ENCODE results near the gene TMEM132C. TPM values are rescaled to one million over a fixed set of nuclear protein-coding genes. Genes with fewer than 3 reads are reported as not detected.

Gene TMEM132C
- total RNA-seq, 1 experiment from 2014 or later: not detected

GRCh38 chr12:128607641-128608040 lies 340.7 kb downstream of the TMEM132C start:
- DNase-seq (ENCODE audit: low spot score): no peak

- no peak for DNase-seq (ENCODE audit: low spot score)
Observed at GRCh38 chr12:128609861-128610260, 342.9 kb downstream of the TMEM132C start.

DNA sequence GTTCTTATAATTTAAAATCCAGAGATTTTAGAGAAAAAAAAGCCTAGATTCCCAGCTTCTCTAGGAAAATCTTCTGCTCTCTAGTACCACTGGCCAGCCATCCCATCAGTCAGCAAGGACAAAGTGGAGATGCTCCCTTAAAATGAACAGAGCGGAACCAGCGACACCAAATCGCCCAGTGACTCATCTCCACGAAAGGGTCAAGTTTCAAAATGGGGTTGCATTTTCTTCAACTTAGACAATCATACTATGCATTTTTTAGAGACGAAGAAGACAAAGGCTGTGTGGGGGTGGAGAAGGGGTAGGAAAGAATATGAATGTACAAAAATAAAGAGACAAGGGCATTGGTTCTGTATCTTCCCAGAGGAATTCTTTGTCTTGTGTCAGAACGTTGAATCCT lies 344.8 kb downstream of the TMEM132C start:
- no peak for DNase-seq (ENCODE audit: low spot score)

DNA sequence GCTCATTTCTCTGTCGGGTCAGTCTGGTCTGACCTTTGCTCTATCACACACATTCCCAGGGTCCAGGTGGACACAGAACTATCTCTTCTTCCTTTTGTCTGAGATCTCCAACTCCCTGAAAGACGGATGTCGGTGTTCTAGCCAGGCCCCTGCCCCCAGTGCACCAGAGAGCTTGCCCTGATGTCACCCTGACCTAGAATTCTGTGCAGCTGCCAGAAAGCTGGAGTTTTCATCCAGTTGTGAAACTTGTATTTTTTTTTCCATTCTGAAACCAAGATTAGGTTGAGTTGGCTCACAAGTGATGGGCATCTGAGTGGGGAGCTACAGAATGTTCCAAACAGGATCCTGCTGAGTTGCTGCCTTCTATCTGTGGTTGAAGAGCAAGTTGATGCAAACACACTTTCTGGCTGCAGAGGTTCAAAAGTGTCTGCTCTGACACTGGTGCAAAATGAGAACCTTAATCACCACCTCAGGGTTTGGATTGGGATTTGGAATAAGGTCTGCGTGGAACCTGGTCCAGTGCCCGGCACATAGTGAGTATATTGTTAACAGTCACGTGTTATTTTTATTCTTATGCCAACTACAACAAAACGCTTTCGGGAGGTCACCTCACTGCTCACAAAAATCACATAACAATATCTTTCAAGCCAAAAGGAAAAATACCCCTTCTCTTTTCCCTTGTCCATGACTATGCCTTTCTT lies 345.3 kb downstream of the TMEM132C start:
- DNase-seq (ENCODE audit: low spot score): no peak

DNA sequence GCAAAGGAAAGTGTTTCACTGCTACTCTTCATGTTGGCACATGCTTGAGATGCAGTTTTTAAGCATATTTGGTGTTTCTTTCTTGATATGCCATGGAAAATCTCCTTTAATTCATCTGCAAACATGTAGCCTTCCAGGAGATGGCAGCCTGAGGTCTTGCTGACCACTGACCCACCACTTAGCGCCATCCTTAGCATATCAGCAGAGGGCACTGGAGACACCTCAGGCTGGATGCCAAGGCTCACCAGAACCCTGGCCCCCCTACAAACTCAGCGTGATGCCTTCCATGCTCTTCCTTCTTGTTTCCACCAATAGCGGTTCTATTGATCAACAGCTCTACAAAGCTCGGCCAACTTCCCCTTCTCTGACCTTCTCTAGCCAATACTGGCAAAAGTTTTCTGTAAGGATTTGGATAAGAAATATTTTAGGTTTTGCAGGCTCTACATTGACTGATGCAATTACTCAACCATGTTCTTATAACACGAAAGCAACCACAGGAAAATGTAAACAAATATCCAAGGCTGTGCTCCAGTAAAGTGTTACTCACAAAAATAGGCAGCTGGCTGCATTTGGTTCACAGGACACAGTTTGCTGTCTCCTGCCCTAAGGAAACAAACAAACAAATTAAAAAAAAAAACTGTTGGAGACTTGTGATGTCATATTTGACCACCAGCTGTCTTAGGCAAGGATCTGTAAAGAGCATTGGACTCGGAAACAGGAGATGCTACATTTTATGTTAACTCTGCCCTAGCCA lies 347.0 kb downstream of the TMEM132C start:
- DNase-seq (ENCODE audit: low spot score): no peak

- DNase-seq (ENCODE audit: low spot score): no peak
Observed at GRCh38 chr12:128617304-128617833, 350.4 kb downstream of the TMEM132C start.

DNA sequence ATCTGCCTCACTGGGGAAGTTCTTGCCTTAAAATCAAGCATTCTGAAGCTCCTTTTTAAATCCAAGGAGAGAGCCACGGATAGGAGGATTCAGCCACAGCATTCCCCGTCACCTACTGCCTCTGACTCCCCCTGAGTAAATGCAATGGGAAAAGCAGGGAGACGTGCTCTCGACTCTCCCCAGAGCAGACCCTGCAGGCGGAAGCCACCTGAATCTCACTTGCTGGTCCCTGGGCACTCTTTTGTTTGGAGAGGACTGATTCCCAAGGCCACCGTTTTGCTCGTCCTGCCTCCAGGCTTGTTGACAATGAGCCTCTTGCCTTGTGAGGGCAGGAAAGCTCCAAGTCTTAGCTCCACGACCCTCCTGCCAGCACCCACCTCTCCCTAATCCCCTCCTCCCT lies 352.3 kb downstream of the TMEM132C start:
- DNase-seq (ENCODE audit: low spot score): no peak

GRCh38 chr12:128621304-128621703 lies 354.3 kb downstream of the TMEM132C start:
- no peak for DNase-seq (ENCODE audit: low spot score)

DNA sequence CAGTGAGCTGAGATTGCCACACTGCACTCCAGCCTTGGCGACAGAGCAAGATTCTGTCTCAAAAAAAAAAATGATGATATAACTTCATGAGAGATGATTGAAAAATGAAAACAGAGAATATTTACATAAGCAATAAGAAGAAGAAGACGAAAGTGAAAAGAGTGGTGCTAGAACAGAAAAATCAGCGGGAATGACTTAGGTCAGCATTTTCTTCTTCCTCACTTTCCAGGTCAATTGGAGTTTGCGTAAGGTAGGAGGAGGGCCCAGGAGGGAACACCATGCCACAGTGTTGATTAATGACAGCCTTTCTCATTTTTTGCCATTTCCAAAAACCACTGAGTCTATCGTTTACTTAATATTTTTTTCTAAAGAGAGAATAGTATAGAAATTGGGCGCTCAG lies 356.8 kb downstream of the TMEM132C start:
- no peak for DNase-seq (ENCODE audit: low spot score)

DNA sequence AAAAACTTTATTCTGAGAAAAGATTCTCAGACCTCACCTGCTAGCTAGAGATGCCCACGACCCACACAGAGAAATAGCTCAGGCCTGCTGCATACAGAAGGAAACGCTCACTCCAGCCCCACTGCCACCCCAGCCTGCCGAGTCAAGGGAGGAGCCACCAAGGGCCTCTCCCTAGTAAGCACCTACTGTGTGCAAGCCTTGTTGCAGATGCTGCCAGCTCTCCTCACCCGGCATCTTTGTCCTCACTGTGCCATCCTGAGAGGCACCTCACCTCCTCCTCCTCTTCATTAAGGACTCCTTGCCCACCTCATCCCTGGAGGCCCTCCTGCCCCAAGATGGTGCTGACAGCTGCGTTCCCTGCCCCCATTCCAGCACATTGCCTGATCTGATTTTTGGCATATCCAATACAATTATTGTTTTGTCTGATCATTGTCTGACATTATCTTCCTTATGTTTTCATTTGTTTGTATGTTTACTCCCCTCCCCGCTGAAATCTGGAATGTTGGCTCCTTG lies 359.9 kb downstream of the TMEM132C start:
- no peak for DNase-seq (ENCODE audit: low spot score)

GRCh38 chr12:128627659-128628058 lies 360.7 kb downstream of the TMEM132C start:
- DNase-seq (ENCODE audit: low spot score): no peak

DNA sequence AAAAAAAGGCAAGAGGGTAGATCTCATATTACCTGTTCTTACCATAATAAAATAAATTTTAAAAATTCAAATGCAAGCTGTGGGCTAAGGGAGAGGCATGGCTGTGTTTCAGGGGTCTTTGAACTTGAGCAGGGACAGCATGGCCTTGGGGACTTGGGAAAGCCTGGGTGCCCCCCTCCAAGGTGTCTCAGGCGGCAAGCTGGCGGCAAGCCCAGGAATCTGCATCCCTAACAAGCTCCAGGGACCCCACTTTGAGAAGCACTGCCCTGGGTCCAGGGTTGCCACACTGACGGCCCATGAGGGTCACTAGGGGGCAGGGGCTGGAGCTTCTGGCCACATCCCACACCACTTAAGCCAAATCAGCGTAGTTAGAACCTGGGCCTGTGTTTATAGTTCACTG lies 363.0 kb downstream of the TMEM132C start:
- DNase-seq (ENCODE audit: low spot score): no peak

GRCh38 chr12:128637642-128638606 lies 371.0 kb downstream of the TMEM132C start:
- no peak for DNase-seq (ENCODE audit: low spot score)

DNA sequence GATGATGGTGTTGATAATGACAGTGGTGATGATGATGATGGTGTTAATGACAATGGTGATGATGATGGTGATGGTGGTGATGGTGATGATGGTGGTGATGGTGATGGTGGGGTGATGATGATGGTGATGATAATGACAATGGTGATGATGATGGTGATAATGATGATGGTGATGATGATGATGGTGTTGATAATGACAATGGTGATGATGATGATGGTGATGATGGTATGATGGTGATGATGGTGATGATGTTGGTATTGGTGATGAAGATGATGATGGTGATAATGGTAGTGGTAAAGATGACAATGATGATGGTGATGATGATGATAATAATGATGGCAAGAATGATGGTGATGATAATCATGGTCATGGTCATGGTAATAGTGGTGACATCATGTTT lies 372.1 kb downstream of the TMEM132C start:
- no peak for DNase-seq (ENCODE audit: low spot score)

DNA sequence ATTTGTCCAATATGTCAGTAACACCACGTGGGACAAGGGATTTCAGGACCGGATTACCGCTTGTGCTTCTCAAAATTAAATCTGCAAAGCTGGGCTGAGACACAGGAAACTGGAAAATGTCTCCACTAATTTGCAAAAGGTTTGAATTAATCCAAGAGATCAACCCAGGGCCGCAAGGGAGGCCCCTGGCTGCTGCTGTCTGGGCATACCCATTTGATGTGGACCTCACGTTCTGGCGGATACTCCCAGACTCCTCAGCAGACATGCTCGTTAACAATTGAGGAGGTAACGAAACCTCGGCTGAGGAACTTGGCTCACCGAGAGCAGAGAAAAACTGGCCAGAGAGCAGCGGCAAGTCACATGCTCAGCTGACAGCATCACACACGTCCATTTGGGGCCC lies 376.2 kb downstream of the TMEM132C start:
- no peak for DNase-seq (ENCODE audit: low spot score)

DNA sequence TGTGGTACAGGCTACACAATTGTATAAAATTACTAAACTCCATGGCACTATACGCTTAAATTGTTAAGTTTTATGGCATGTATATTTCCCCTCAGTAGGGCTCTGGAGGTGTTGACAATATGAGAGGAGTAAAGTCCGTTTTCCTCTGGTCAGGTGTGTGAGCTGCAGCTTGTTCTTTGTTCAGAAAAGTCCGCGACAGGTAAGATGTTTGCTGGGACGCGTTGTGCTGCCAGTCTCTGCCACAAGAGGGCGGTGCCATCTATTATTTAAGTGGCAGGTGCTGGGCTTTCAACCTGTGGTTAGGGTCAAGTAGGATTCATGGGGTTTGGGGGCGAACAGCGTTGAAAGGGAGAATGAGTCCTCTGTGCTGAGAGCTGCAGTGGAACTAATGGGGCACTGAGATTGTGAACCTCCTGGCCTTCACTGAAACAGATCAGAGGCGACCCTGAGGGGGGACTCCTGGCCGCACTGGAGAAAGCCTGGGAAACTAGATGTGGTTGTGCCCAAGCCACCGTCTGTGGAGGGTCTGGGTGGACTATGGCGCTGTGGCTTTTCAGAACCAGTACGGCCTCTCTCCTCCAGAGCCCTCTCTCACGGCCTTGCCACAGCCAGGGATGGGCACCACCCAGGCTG lies 377.8 kb downstream of the TMEM132C start:
- no peak for DNase-seq (ENCODE audit: low spot score)

- no peak for DNase-seq (ENCODE audit: low spot score)
Observed at GRCh38 chr12:128649902-128650301, 382.9 kb downstream of the TMEM132C start.

DNA sequence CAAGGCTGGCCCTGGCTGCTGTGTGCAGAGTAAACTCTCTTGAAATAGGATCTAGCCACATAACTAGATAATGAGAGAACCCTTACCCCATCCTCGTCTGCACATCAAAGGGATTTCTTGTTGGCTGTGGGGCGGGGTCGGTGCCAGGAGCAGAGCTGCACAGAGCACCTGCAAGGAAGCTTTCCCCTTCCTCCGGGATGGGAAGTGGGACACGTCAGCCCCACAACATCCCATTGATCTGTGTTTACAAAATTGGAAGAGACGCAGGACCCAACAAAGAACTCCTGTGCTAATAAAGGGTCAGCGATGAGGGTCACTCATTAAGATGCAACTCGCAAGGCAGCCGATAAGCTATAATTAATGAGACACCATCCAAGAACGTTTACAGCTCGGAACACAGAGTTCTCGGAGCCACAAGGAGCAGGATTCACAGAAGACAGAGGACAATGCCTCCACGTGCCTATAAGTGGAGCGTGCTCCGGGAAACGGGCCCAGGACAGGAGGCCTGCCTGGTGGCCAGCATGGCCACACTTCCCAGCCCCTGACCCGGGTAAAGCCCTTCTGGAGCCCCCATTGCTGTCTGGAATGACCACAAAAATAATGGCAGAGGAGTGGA lies 385.3 kb downstream of the TMEM132C start:
- DNase-seq (ENCODE audit: low spot score): no peak

DNA sequence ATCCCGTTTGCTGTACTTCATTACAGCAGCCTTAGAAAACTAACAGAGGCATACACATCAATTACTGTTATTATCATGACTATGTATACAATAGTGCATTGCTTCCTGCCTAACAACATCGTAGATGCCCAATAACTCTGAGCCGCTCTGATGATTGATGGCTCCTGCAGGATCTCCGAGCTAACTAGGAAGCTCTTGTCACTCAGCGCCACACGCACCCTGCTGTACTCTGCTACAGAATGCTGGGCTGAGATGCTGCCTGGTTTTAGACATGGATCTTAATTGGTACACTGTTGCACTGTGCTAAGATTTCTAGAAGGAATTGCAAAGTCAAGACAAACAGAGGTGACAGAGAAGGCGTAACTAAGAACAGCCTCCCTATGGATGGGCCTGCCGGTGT lies 387.5 kb downstream of the TMEM132C start:
- no peak for DNase-seq (ENCODE audit: low spot score)

DNA sequence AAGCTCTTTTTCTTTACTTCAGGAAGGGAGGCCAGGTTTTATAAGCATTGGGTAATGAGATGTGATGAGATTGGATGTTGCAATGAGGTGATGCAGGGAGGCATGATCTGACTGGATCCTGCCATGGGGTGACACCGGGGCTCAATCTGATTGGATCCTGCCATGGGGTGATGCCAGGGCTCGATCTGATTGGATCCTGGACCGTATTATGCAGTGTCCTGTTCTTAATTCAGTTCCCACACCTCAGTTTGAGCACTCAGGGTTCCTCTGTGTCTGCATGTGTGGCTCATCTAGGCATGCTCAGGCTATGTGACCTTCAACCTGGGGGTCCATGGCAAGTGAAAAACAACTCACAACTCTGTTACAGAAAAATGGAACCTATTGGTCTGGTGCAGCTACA lies 390.4 kb downstream of the TMEM132C start:
- no peak for DNase-seq (ENCODE audit: low spot score)
